KBM-7 (cell line): ENCODE results near the gene TNIK.

Experiments
- DNase-seq: peaks from one replicate; pipeline ENCODE4 v3.0.0-alpha.2; 2015
- in situ Hi-C: fragments of 300-500 bp; cut with MboI; formaldehyde crosslinking; loops from 2 replicates; pipeline ENCODE4 v1.14.3; 2020; ENCODE audit warnings: low sequenced_read_pairs, low pct_unique_long_range_greater_than_20kb, mixed read lengths

Gene TNIK

DNA sequence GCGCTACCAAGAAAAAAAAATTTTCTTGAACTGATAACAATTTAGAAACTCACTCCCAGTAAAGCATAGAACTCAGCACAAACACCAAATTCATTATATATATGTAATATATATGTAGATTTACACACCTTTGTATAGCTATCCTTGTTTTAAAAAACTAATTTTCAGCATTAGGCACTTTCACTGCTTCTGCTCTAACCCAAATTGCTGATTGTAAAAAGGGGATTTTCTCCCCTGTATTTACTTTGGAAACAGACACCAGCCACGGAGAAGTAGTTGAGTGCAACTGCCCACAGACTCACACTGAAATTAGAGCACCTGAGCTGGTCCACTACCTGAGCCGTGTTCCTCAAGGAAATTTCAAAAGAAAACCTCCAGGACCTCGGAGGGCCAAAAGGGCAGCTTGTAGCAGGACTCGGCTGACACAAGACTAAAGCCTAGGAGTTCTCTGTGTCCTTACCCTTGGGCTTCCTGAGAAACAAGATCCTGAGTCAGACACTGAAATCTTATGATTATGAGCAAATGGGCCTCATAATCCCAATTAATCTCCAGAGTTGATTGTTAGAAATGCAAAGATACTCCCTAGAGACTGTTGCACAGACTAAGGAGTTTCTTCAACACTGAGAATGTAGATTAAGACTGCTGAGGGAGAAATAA lies 106.0 kb downstream of the TNIK start:
- in situ Hi-C loops = no loop called here
- no peak for DNase-seq

DNA sequence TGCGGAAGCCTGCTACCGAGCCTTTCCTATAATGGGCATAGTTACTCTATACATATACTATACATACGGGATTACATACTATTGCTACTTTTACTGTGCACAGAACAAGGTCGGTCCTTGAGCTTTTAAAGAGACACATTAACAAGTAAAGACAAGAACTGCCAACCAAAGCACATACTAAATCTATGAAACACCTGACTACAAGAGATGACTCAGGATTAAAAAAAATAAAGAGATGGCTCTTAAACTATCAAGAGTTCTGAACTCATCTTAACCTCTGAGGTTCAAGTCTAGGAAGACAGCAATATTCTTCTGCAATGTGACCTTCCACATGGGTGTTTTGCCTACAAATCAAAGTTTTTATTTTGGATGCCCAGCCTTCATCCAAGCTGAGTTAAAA lies 106.8 kb downstream of the TNIK start:
- in situ Hi-C loops = no loop called here
- DNase-seq = no peak

DNA sequence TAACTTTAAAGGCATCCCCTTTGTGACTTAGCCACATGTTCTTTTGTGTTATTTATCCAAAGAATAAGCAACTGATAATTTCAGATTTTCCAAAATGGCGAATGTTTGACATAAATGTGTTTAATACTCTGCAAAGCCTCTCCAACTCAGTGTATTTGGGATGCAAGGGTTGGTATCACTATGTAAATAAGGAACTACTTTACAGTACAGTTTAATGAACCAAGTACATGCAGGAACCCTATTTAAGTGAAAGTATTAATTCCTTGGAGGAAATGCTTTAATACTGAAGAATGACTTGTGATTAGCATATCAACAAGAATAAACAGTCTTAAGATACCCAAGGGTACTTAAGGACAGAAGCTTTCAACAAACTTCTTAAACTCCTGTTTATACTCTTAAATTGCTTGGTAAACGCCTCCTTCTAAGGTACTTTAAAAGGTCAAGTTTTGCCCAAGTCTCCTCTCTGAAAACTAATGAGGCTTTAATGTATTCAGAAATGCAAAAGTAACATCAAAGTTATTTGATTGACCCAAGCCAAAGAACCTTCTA lies 107.7 kb downstream of the TNIK start:
- in situ Hi-C loops = no loop called here
- no peak for DNase-seq

DNA sequence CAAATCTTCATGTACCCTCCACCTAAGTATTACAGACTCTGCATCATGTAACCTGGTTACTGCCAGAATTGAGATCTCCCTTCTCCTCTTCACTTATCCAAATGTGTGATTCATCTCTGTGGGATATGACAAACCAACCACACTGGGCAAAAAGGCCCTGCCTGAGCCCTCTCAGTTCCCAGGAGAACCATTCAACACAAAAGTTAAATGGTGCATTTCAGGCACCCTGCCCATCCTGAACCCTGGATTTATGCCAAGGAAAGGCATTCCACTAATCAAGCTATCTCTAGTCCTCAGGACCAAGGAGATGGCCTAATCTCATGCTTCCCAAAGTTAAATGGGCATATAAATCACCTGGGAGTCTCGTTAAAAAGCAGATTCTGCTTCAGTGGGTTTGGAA lies 108.5 kb downstream of the TNIK start:
- in situ Hi-C loops = no loop called here
- no peak for DNase-seq

DNA sequence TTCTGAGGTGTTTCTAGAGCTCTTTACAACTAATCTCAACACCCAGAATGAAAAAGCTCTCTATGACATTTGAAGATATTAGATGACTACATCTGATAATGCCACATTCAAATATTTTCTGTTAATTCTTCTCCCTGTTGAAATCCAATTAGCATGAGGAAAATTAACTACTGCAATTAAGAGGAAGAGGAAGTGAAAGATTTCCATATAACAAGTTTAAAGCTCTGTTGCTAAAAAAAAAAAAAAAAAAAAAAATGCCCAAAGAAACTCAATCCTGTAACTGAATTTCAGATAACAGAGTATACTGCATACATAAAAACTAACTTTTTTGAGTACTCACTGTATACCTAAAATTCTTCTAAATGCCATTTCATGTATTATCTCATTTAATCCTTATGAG lies 109.8 kb downstream of the TNIK start:
- in situ Hi-C loops = no loop called here
- no peak for DNase-seq

DNA sequence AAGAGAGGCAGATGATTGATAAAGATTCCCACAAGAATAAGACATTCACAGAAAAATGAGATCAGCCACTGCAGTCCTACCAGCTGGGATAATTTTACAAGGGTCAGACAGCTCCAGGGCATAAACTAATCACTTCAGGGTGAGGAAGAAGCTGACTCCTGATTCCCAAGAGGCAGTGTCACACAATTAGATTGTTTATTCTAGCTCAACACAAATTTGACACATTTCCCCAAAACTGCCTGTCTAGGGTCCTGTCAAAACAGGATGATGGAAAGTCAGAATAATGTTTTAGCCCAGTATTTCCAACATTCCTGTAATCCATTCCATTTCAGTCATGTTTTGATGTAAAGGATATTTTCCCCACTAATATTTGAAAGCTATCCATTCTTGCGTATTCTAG lies 110.8 kb downstream of the TNIK start:
- in situ Hi-C loops = no loop called here
- DNase-seq = no peak

DNA sequence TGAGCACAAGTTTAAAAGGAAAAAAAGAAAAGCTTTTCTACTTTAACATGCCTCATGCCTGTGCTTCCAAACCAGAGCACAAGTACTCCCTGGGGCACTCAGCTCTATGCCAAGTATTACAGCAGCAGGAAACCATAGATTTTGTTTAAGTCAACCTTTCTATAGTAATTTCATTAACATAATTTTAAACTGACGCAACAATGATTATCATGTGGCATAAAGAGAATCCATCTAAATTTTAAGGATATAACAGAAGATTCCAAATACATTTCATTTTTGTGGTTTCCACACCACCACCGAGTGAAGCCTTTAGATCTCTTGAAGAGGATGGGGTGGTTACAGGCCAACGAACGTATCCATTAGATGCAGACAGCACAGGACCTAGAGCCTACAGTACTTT lies 112.1 kb downstream of the TNIK start:
- in situ Hi-C loops = no loop called here
- DNase-seq = no peak

DNA sequence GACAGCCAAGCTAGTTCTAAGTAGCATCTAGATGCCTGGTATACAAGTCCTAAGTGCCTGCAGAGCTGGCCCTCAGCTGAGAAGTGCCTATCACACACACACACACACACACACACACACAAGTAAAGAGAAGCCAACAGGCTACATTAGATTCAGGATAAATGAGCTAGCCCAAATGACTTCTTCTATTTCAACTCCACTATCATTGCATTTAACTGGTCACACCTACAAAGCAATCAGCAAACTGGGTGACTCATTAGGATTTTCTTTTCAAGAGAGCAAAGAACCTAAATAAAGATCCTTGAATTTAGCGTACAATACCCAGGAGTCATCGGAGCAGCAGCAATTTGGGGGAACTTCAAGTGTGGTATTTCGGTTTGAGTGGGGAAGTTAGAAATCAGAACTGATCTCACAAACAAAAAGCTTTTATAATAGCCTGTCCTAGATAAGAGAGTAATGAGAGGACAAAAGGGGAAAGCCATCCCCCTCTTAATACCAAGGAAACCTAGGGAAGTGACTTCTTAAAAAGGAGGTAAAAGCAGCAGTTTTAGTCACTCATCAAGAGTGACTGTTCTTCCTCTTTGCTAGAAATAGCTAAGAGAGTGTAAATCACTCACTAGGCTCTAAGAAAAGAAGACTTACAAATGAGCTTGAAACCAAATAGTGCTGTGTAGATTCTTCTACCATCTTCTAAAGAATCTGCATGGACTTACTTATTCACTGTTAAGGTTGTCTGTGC lies 112.7 kb downstream of the TNIK start:
- in situ Hi-C loops = no loop called here

DNA sequence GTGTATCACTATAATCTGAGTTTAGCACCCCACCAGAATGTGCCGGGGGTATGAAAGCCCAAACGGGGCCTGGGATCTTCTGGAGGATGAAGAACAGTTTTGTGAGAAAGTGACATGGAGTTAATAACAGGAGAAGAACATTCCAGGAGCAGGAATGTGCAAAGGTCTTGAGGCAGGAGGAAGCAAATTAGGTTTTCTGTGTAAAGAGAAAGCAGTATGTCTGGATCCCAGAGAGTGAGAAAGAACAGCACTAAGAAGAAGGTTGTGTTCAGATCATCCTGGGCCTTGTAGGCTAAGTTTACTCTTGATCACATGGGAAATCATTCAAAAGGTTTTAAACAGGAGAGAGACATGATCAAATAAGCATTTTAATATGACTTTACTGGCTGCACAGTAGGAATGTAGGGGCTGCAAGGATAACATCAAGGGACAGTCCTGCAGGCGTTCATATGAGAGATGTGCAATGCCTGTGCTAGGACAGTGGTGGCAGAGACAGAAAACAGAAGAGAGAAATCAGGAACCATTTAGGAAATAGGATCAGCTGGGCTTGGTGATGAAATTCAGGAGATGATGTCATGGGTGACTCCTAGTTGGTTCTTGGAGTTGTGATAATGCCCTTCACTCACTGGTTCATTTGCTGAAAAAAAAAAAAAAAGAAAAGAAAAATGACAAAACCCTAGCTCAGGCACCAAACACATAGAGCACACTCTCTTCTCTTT lies 113.5 kb downstream of the TNIK start:
- in situ Hi-C loops = no loop called here
- peak; percentile 81 for DNase-seq

More for the DNA sequence above, 112.7 kb downstream of the TNIK start:
- peak; percentile 82 for DNase-seq

DNA sequence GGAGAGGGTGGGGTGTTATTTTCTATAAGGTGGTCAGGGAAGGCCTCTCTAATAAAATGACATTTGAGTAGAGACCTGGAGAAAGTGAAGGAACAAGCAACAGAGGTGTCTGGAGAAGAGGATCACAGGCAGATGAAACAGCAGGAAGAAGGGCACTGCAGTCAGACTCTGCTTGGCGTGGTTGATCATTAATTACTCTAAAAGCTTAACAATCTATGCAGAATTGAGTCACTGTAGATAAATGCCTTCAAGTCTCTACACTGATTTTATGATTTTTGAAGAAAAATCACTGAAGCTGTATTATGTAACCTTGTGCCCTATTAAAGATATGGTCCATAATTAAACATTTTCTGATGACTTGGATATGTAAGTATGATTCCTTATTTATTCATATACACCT lies 114.2 kb downstream of the TNIK start:
- in situ Hi-C loops = no loop called here
- no peak for DNase-seq

DNA sequence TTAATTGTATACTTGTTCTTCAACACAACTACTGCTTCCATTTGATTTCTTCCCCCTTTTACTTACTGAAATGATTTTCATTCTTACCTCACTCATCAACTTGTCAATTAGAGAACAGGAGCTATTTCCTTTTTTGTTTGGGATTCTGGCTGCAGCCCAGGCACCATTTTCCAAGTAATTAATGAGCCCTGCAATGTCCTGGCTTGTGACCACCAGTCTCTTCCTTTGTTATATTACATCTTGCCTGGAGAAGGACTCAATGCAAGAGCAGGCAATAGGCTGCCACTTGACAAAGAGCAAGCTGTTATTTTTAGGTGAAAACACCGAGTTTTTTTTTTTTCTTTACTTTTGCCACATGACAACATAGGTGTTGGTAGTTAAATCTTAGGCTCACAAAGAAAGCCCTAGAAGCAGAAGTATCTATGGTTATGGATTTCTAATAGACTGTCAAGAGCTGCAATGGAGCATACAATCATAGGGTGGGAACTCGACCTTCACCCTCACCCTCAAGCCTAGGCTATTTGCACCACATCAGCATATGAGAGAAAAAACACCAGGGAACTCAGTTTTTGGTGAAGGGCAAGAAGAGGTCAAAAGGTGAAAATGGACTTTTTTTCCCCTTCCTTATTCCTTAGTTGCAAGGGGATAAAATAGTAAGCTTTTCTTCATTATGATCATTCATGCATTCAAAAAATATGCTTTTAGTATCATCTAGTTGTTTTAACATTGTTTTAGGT lies 114.9 kb downstream of the TNIK start:
- DNase-seq = no peak
- in situ Hi-C loops = no loop called here

DNA sequence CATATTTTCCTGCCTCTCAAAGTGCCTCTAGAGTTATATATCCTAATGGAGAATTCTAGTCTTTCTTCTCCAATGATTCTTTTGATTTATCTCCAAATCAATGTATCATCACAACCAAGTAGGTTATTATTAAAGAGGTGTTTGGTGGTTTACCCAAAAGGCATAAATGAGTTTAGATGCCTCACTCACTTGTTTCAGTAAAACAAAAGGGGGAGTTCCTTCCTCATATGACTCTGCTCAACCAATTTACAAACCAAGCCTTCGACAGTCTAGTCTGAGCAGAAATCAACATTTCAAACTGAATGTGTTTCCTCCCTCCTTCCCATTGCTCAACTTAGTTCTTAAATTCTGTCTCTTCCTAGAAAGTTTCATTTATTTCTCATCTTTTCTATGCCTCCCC lies 116.5 kb downstream of the TNIK start:
- in situ Hi-C loops = no loop called here
- no peak for DNase-seq

DNA sequence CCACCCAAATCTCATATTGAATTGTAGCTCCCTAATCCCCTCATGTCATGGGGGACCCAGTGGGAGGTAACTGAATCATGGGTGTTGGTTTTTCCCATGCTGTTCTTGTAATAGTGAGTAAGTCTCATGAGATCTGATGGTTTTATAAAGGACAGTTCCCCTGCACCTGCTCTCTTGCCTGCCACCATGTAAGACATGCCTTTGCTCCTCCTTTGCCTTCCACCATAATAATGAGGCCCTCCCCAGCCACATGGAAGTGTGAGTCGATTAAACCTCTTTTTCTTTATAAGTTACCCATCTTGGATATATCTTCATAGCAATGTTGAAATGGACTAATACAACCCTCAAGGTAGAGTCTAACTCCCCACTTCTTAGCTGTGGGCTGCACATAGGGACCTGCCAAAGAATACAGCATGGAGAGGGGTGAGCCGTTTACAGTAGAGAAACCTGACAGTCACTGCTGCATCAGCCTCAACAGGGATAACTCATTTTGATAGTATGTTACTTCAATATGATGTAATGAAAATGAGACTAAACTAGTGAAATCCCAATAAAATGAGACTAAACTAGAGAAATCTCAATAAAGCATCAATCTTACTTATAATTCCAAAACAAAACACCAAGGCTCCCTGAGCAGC lies 117.3 kb downstream of the TNIK start:
- in situ Hi-C loops = no loop called here
- DNase-seq = no peak

DNA sequence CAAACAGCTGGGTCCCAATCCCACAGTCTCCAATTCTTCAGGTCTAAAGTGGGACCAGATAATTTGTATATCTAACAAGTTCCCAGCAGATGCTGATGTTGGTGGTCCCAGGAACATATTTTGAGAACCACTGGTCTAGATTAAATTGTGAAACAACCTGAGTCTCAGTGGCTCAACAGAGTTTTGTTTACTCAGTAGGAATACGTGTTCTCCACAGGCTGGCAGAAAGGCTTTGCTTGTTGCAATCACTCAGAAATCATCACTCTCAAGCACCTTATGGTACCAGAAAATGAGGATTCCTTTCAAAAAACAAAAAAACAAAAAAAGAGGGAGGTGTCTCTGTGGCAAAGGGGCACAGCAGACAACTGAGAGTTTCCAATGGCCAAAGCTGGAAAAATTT lies 118.0 kb downstream of the TNIK start:
- DNase-seq = no peak
- in situ Hi-C loops = no loop called here

DNA sequence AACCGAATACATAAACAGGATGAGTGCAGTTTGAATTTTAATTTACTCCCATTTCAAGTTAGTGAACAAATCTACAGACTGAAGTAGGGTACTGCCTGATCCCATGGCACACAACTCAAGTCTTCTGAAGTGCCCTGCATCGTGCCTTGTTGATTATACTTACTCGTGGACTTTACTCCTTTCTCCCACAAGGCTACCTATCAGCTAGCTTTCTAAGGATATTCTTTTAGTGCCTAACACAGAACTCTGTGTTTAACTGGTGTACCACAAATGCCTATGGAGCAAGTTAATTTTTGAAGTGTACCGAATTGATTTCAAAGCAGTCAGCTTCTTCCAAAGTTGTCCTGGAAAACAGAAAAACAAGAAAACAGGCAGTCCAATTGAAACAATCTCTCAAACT lies 119.8 kb downstream of the TNIK start:
- no peak for DNase-seq
- in situ Hi-C loops = no loop called here

DNA sequence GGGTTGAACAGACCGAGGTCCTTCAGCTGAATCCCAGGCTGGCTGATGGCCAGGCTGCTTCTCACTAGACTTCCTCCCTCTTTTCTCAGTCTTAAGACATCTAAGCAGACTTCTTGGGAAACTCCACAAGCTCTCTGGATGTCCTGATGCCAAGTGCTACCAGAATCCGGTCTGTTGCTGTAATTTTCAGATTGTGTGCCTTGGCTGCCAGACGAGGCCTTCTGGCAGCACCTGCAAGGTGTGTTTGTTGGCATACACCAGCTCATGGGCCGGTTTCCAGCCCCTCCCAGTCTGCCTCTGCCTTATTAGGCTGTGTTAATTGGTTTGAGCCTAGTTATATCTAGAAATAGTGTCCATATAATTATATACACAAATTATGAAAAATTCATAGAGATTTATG lies 120.6 kb downstream of the TNIK start:
- in situ Hi-C loops = no loop called here
- DNase-seq = no peak

DNA sequence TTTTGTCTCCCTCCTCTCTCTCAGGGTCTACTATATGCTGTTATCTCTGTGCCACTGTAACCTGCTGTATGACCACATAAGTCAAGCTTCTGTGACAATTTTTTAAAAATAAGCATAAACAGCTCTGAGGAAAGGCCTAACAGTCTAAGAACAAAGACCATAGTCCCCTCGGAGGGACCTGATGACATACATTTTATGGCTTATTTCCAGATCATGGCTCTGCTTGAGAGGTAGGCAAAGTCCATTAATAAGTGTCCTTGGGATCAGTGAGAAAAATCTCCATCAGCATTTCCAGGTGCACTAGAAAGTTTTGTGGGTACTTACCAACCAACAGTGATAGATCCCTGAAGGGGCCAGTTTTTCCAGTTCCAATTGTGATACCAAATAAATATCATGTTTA lies 123.8 kb downstream of the TNIK start:
- in situ Hi-C loops = no loop called here
- no peak for DNase-seq

DNA sequence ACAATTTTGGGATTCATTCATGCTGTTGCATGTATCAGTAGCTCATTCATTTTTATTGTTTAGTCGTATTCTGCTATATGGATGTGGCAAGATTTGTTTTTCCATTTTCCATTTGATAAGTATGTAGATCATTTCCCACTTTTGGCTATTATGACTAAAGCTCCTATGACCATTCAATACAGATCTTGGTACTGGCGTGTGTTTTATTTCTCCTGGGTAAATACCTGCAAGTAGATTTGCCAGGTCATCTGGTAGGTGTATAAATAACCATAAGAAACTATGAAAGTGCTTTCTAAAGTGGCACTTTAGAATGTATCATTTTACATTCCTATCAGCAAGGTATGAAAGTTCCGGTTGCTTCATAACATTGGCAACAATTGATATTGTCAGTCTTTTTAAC lies 124.6 kb downstream of the TNIK start:
- in situ Hi-C loops = no loop called here
- no peak for DNase-seq

DNA sequence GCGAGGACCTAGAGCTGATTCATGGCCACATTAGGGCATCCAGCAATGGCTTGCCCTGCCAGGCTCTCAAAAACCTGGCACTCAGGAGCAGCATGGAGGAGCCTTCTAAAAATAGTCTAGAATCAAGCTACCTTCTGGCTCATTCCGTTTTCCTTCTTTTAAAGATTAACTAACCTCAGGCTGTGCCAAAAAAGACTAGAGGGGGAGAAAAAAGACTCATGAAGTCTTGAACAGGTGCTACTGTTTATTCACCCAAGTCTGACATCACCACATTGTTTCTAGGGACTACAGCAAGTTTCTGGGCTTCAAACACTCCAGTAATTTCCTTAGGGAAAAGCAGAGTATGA lies 125.8 kb downstream of the TNIK start:
- DNase-seq = no peak

More for the DNA sequence above, 125.8 kb downstream of the TNIK start:
- in situ Hi-C loops = no loop called here
